GM13977 (cell line): ENCODE data around the gene FERD3L.

Experiments
- DNase-seq: peaks from one replicate; pipeline ENCODE4 v3.0.0; 2012; ENCODE audit warnings: low spot score
- CTCF ChIP-seq: IDR thresholded peaks from 2 replicates; pipeline ENCODE4 v1.5.1; 2012; ENCODE audit warnings: mild to moderate bottlenecking, control low read depth; ENCODE audit not compliant: insufficient read depth; ENCODE audit errors: extremely low read depth, missing control alignments
- in situ Hi-C: fragments of 300-500 bp; cut with MboI; formaldehyde crosslinking; loops from one replicate; pipeline ENCODE4 v1.12.0; 2022; ENCODE audit warnings: low sequenced_read_pairs, low pct_unique_long_range_greater_than_20kb, mixed read lengths, inconsistent platforms; ENCODE audit not compliant: unreplicated experiment

The FERD3L gene

GRCh38 chr7:19106241-19107080, 38.8 kb downstream of the FERD3L start:
- in situ Hi-C loops = no loop called here
- TF ChIP-seq CTCF = no peak
- DNase-seq = no peak

- in situ Hi-C loops = no loop called here
Measured at GRCh38 chr7:19105546-19105945, 39.7 kb downstream of the FERD3L start.

GRCh38 chr7:19104811-19105210, 40.4 kb downstream of the FERD3L start:
- TF ChIP-seq CTCF = no peak
- no peak for DNase-seq
- in situ Hi-C loops = no loop called here

More at GRCh38 chr7:19105546-19105945, 39.7 kb downstream of the FERD3L start:
- TF ChIP-seq CTCF = no peak
- DNase-seq = no peak

- DNase-seq = no peak
- in situ Hi-C loops = no loop called here
- TF ChIP-seq CTCF = no peak
Measured at GRCh38 chr7:19102884-19103283, 42.3 kb downstream of the FERD3L start.

- DNase-seq = no peak
- in situ Hi-C loops = no loop called here
- TF ChIP-seq CTCF = no peak
Measured at GRCh38 chr7:19101909-19102308, 43.3 kb downstream of the FERD3L start.

- in situ Hi-C loops = no loop called here
- TF ChIP-seq CTCF = no peak
- DNase-seq = no peak
Measured at GRCh38 chr7:19101472-19101871, 43.7 kb downstream of the FERD3L start.
